GM23338 (cell line): ENCODE data around the gene CWC27. TPM values are rescaled to one million over a fixed set of nuclear protein-coding genes. Genes with fewer than 3 reads are reported as not detected.

Experiments used
- CREB1 ChIP-seq: fragments of 250-450 bp; sonication (Bioruptor Pico); IDR thresholded peaks from 2 replicates; pipeline ENCODE4 v1.5.0; 2020; ENCODE audit warnings: low read depth, mild to moderate bottlenecking, moderate library complexity
- EZH2phosphoT487 ChIP-seq: fragments of 200-600 bp; sonication (generic); IDR thresholded peaks from one replicate; pipeline ENCODE4 v1.8.1; 2018; ENCODE audit warnings: antibody characterized with exemption; ENCODE audit not compliant: unreplicated experiment
- polyA plus RNA-seq: library from polyadenylated mRNA; unstranded; fragments of >200 nt; fragmentation: Nextera tagmentation; extraction: Ambion mirVana; gene quantifications from 2 replicates; pipeline ENCODE4 v1.2.1, GENCODE V29; 2016
- total RNA-seq: library from RNA; depleted of rRNA; stranded (reverse); fragments of >200 nt; shearing (Covaris generic); gene quantifications from 2 replicates; pipeline ENCODE4 v1.2.3, GENCODE V29; 2014
- TF ChIP-seq, protein P1 (sequence below): fragments of 250-450 bp; sonication (Bioruptor Pico); IDR thresholded peaks from 2 replicates; pipeline ENCODE4 v1.5.0; 2020; ENCODE audit warnings: mild to moderate bottlenecking, moderate library complexity
- TF ChIP-seq, protein P2 (sequence below): IDR thresholded peaks from one replicate; pipeline ENCODE4 v1.6.1; 2018; ENCODE audit warnings: antibody characterized with exemption; ENCODE audit not compliant: unreplicated experiment
- TF ChIP-seq, protein P3 (sequence below): IDR thresholded peaks from 2 replicates; pipeline ENCODE4 v1.6.1; 2016; ENCODE audit warnings: antibody characterized with exemption

The CWC27 gene
- total and polyA plus RNA-seq, 2 experiments from 2014 or later, result 27.7 to 115 TPM

DNA sequence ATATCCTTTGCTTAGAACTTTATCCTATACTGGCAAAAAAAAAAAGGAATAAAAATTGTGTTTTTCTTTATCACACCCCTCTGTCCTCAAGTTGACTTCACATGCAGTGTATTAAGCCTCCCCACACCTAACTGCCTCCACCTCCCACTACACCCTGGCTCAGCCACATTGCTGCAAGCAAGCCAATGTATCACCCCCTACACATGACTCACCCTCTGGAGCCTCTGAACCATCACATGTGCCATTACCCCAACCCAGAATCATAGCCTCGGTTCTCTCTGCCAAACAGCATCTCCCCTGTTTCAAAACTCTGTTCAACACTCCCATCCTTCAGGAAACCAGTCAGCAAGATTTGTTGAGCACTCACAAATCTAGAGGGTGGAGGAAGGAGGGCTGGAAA lies 209.0 kb downstream of the CWC27 start (continued):
- TF ChIP-seq, protein P1, sequence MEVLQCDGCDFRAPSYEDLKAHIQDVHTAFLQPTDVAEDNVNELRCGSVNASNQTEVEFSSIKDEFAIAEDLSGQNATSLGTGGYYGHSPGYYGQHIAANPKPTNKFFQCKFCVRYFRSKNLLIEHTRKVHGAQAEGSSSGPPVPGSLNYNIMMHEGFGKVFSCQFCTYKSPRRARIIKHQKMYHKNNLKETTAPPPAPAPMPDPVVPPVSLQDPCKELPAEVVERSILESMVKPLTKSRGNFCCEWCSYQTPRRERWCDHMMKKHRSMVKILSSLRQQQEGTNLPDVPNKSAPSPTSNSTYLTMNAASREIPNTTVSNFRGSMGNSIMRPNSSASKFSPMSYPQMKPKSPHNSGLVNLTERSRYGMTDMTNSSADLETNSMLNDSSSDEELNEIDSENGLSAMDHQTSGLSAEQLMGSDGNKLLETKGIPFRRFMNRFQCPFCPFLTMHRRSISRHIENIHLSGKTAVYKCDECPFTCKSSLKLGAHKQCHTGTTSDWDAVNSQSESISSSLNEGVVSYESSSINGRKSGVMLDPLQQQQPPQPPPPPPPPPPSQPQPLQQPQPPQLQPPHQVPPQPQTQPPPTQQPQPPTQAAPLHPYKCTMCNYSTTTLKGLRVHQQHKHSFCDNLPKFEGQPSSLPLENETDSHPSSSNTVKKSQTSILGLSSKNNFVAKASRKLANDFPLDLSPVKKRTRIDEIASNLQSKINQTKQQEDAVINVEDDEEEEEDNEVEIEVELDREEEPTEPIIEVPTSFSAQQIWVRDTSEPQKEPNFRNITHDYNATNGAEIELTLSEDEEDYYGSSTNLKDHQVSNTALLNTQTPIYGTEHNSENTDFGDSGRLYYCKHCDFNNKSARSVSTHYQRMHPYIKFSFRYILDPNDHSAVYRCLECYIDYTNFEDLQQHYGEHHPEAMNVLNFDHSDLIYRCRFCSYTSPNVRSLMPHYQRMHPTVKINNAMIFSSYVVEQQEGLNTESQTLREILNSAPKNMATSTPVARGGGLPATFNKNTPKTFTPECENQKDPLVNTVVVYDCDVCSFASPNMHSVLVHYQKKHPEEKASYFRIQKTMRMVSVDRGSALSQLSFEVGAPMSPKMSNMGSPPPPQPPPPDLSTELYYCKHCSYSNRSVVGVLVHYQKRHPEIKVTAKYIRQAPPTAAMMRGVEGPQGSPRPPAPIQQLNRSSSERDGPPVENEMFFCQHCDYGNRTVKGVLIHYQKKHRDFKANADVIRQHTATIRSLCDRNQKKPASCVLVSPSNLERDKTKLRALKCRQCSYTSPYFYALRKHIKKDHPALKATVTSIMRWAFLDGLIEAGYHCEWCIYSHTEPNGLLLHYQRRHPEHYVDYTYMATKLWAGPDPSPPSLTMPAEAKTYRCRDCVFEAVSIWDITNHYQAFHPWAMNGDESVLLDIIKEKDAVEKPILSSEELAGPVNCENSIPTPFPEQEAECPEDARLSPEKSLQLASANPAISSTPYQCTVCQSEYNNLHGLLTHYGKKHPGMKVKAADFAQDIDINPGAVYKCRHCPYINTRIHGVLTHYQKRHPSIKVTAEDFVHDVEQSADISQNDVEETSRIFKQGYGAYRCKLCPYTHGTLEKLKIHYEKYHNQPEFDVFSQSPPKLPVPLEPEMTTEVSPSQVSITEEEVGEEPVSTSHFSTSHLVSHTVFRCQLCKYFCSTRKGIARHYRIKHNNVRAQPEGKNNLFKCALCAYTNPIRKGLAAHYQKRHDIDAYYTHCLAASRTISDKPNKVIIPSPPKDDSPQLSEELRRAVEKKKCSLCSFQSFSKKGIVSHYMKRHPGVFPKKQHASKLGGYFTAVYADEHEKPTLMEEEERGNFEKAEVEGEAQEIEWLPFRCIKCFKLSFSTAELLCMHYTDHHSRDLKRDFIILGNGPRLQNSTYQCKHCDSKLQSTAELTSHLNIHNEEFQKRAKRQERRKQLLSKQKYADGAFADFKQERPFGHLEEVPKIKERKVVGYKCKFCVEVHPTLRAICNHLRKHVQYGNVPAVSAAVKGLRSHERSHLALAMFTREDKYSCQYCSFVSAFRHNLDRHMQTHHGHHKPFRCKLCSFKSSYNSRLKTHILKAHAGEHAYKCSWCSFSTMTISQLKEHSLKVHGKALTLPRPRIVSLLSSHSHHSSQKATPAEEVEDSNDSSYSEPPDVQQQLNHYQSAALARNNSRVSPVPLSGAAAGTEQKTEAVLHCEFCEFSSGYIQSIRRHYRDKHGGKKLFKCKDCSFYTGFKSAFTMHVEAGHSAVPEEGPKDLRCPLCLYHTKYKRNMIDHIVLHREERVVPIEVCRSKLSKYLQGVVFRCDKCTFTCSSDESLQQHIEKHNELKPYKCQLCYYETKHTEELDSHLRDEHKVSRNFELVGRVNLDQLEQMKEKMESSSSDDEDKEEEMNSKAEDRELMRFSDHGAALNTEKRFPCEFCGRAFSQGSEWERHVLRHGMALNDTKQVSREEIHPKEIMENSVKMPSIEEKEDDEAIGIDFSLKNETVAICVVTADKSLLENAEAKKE (CRISPR knock-in tag), result no peak
- TF ChIP-seq, protein P2, sequence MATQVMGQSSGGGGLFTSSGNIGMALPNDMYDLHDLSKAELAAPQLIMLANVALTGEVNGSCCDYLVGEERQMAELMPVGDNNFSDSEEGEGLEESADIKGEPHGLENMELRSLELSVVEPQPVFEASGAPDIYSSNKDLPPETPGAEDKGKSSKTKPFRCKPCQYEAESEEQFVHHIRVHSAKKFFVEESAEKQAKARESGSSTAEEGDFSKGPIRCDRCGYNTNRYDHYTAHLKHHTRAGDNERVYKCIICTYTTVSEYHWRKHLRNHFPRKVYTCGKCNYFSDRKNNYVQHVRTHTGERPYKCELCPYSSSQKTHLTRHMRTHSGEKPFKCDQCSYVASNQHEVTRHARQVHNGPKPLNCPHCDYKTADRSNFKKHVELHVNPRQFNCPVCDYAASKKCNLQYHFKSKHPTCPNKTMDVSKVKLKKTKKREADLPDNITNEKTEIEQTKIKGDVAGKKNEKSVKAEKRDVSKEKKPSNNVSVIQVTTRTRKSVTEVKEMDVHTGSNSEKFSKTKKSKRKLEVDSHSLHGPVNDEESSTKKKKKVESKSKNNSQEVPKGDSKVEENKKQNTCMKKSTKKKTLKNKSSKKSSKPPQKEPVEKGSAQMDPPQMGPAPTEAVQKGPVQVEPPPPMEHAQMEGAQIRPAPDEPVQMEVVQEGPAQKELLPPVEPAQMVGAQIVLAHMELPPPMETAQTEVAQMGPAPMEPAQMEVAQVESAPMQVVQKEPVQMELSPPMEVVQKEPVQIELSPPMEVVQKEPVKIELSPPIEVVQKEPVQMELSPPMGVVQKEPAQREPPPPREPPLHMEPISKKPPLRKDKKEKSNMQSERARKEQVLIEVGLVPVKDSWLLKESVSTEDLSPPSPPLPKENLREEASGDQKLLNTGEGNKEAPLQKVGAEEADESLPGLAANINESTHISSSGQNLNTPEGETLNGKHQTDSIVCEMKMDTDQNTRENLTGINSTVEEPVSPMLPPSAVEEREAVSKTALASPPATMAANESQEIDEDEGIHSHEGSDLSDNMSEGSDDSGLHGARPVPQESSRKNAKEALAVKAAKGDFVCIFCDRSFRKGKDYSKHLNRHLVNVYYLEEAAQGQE, result no peak
- TF ChIP-seq CREB1 (CRISPR knock-in tag) (no peak), EZH2phosphoT487 (no peak)
- TF ChIP-seq, protein P3, sequence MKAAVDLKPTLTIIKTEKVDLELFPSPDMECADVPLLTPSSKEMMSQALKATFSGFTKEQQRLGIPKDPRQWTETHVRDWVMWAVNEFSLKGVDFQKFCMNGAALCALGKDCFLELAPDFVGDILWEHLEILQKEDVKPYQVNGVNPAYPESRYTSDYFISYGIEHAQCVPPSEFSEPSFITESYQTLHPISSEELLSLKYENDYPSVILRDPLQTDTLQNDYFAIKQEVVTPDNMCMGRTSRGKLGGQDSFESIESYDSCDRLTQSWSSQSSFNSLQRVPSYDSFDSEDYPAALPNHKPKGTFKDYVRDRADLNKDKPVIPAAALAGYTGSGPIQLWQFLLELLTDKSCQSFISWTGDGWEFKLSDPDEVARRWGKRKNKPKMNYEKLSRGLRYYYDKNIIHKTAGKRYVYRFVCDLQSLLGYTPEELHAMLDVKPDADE, result no peak
